HEK293 (cell line): Measurements from ENCODE around the gene AKT2.

Experiments used
- EGR2 ChIP-seq: fragments of 450-650 bp; formaldehyde crosslinking; IDR thresholded peaks from 2 replicates; pipeline ENCODE4 v1.5.1; 2016; ENCODE audit warnings: low read depth, missing biosample characterization, missing genetic modification characterization
- KLF7 ChIP-seq: fragments of 450-650 bp; formaldehyde crosslinking; IDR thresholded peaks from 2 replicates; pipeline ENCODE4 v1.5.1; 2016; ENCODE audit warnings: missing biosample characterization, missing genetic modification characterization, borderline replicate concordance
- MEIS1 ChIP-seq: sonication (generic); formaldehyde crosslinking; IDR thresholded peaks from 2 replicates; pipeline ENCODE4 v1.8.1; 2022; ENCODE audit warnings: missing genetic modification reagents, mild to moderate bottlenecking, borderline replicate concordance
- ZBTB20 ChIP-seq: fragments of 450-650 bp; formaldehyde crosslinking; IDR thresholded peaks from 2 replicates; pipeline ENCODE4 v1.5.1; 2016; ENCODE audit warnings: missing biosample characterization, missing genetic modification characterization
- ZNF10 ChIP-seq: fragments of 450-650 bp; formaldehyde crosslinking; IDR thresholded peaks from 2 replicates; pipeline ENCODE4 v1.5.1; 2017; ENCODE audit warnings: missing biosample characterization, missing genetic modification characterization
- ZNF248 ChIP-seq: fragments of 450-650 bp; formaldehyde crosslinking; IDR thresholded peaks from 2 replicates; pipeline ENCODE4 v1.5.1; 2017; ENCODE audit warnings: missing biosample characterization, missing genetic modification characterization
- ZNF354C ChIP-seq: fragments of 450-650 bp; formaldehyde crosslinking; IDR thresholded peaks from 2 replicates; pipeline ENCODE4 v1.5.1; 2016; ENCODE audit warnings: missing biosample characterization, missing genetic modification characterization, low read depth, borderline replicate concordance
- ZNF558 ChIP-seq: fragments of 450-650 bp; formaldehyde crosslinking; IDR thresholded peaks from 2 replicates; pipeline ENCODE4 v1.5.1; 2016; ENCODE audit warnings: missing biosample characterization, missing genetic modification characterization
- ZNF560 ChIP-seq: fragments of 450-650 bp; formaldehyde crosslinking; IDR thresholded peaks from 2 replicates; pipeline ENCODE4 v1.5.1; 2017; ENCODE audit warnings: missing biosample characterization, missing genetic modification characterization, borderline replicate concordance
- ZNF561 ChIP-seq: fragments of 450-650 bp; IDR thresholded peaks from 2 replicates; pipeline ENCODE4 v1.5.1; 2018; ENCODE audit warnings: missing biosample characterization, missing genetic modification characterization, borderline replicate concordance
- ZNF623 ChIP-seq: fragments of 450-650 bp; formaldehyde crosslinking; IDR thresholded peaks from 2 replicates; pipeline ENCODE4 v1.5.1; 2016; ENCODE audit warnings: missing biosample characterization, missing genetic modification characterization
- ZNF677 ChIP-seq: fragments of 450-650 bp; IDR thresholded peaks from 2 replicates; pipeline ENCODE4 v1.5.0; 2018; ENCODE audit warnings: missing biosample characterization, mild to moderate bottlenecking, missing genetic modification characterization, moderate library complexity
- ZNF776 ChIP-seq: fragments of 450-650 bp; formaldehyde crosslinking; IDR thresholded peaks from 2 replicates; pipeline ENCODE4 v1.5.0; 2017; ENCODE audit warnings: missing biosample characterization, missing genetic modification characterization, borderline replicate concordance
- ZNF777 ChIP-seq: fragments of 450-650 bp; formaldehyde crosslinking; IDR thresholded peaks from 2 replicates; pipeline ENCODE4 v1.5.1; 2017; ENCODE audit warnings: missing biosample characterization, missing genetic modification characterization, borderline replicate concordance
- ZNF791 ChIP-seq: fragments of 450-650 bp; formaldehyde crosslinking; IDR thresholded peaks from 2 replicates; pipeline ENCODE4 v1.5.1; 2016; ENCODE audit warnings: missing biosample characterization, missing genetic modification characterization
- TF ChIP-seq, protein P1 (sequence below): fragments of 450-650 bp; formaldehyde crosslinking; IDR thresholded peaks from 2 replicates; pipeline ENCODE4 v1.5.1; 2016; ENCODE audit warnings: missing biosample characterization, missing genetic modification characterization
- TF ChIP-seq, protein P2 (sequence below): fragments of 450-650 bp; formaldehyde crosslinking; IDR thresholded peaks from 2 replicates; pipeline ENCODE4 v1.5.1; 2017; ENCODE audit warnings: missing biosample characterization, missing genetic modification characterization
- TF ChIP-seq, protein P3 (sequence below): fragments of 450-650 bp; formaldehyde crosslinking; IDR thresholded peaks from 2 replicates; pipeline ENCODE4 v1.5.1; 2016; ENCODE audit warnings: missing biosample characterization, missing genetic modification characterization
- TF ChIP-seq, protein P4 (sequence below): fragments of 450-650 bp; formaldehyde crosslinking; IDR thresholded peaks from 2 replicates; pipeline ENCODE4 v1.5.1; 2017; ENCODE audit warnings: missing biosample characterization, missing genetic modification characterization
- TF ChIP-seq, protein P5 (sequence below): fragments of 450-650 bp; formaldehyde crosslinking; IDR thresholded peaks from 2 replicates; pipeline ENCODE4 v1.5.1; 2016; ENCODE audit warnings: missing biosample characterization, missing genetic modification characterization
- TF ChIP-seq, protein P6 (sequence below): fragments of 450-650 bp; formaldehyde crosslinking; IDR thresholded peaks from 2 replicates; pipeline ENCODE4 v1.5.1; 2016; ENCODE audit warnings: missing biosample characterization, missing genetic modification characterization, borderline replicate concordance
- TF ChIP-seq, protein P7 (sequence below): fragments of 450-650 bp; formaldehyde crosslinking; IDR thresholded peaks from 2 replicates; pipeline ENCODE4 v1.5.1; 2016; ENCODE audit warnings: missing biosample characterization, missing genetic modification characterization

The AKT2 gene

DNA sequence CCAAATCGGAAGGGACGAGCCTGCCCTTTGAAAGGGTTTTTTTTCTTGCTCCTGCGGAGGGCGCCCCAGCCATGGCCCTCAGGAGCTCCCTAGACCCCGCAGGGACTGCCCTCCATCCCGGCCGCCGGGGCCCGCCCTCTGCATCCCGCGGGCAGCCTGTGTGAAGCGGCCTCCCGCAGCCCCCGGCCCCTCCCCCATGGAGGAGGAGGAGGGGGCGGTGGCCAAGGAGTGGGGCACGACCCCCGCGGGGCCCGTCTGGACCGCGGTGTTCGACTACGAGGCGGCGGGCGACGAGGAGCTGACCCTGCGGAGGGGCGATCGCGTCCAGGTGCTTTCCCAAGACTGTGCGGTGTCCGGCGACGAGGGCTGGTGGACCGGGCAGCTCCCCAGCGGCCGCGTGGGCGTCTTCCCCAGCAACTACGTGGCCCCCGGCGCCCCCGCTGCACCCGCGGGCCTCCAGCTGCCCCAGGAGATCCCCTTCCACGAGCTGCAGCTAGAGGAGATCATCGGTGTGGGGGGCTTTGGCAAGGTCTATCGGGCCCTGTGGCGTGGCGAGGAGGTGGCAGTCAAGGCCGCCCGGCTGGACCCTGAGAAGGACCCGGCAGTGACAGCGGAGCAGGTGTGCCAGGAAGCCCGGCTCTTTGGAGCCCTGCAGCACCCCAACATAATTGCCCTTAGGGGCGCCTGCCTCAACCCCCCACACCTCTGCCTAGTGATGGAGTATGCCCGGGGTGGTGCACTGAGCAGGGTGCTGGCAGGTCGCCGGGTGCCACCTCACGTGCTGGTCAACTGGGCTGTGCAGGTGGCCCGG is 93.1 kb downstream of the AKT2 start (continued):
- TF ChIP-seq ZNF777 (peak; percentile 72; the same call in 1 of the 2 replicates), ZNF10 (tag by site-specific recombination) (no peak), ZBTB20 (tag by site-specific recombination) (peak; percentile 93), ZNF791 (tag by site-specific recombination) (no peak), ZNF623 (tag by site-specific recombination) (no peak), ZNF677 (0 out of 2 replicates have a peak, but pooled peaks have one; percentile 24), ZNF561 (tag by site-specific recombination) (peak; percentile 75; the same call in 1 of the 2 replicates), ZNF558 (tag by site-specific recombination) (no peak), ZNF248 (tag by site-specific recombination) (no peak), EGR2 (tag by site-specific recombination) (peak; percentile 96), MEIS1 (CRISPR knock-in tag) (no peak), ZNF776 (no peak), ZNF560 (tag by site-specific recombination) (no peak), ZNF354C (tag by site-specific recombination) (no peak), KLF7 (tag by site-specific recombination) (peak; percentile 64)
- TF ChIP-seq, protein P1, sequence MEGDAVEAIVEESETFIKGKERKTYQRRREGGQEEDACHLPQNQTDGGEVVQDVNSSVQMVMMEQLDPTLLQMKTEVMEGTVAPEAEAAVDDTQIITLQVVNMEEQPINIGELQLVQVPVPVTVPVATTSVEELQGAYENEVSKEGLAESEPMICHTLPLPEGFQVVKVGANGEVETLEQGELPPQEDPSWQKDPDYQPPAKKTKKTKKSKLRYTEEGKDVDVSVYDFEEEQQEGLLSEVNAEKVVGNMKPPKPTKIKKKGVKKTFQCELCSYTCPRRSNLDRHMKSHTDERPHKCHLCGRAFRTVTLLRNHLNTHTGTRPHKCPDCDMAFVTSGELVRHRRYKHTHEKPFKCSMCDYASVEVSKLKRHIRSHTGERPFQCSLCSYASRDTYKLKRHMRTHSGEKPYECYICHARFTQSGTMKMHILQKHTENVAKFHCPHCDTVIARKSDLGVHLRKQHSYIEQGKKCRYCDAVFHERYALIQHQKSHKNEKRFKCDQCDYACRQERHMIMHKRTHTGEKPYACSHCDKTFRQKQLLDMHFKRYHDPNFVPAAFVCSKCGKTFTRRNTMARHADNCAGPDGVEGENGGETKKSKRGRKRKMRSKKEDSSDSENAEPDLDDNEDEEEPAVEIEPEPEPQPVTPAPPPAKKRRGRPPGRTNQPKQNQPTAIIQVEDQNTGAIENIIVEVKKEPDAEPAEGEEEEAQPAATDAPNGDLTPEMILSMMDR (tag by site-specific recombination), result peak; percentile 53; the same call in 1 of the 2 replicates
- TF ChIP-seq, protein P2, sequence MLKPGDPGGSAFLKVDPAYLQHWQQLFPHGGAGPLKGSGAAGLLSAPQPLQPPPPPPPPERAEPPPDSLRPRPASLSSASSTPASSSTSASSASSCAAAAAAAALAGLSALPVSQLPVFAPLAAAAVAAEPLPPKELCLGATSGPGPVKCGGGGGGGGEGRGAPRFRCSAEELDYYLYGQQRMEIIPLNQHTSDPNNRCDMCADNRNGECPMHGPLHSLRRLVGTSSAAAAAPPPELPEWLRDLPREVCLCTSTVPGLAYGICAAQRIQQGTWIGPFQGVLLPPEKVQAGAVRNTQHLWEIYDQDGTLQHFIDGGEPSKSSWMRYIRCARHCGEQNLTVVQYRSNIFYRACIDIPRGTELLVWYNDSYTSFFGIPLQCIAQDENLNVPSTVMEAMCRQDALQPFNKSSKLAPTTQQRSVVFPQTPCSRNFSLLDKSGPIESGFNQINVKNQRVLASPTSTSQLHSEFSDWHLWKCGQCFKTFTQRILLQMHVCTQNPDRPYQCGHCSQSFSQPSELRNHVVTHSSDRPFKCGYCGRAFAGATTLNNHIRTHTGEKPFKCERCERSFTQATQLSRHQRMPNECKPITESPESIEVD (tag by site-specific recombination), result no peak
- TF ChIP-seq, protein P3, sequence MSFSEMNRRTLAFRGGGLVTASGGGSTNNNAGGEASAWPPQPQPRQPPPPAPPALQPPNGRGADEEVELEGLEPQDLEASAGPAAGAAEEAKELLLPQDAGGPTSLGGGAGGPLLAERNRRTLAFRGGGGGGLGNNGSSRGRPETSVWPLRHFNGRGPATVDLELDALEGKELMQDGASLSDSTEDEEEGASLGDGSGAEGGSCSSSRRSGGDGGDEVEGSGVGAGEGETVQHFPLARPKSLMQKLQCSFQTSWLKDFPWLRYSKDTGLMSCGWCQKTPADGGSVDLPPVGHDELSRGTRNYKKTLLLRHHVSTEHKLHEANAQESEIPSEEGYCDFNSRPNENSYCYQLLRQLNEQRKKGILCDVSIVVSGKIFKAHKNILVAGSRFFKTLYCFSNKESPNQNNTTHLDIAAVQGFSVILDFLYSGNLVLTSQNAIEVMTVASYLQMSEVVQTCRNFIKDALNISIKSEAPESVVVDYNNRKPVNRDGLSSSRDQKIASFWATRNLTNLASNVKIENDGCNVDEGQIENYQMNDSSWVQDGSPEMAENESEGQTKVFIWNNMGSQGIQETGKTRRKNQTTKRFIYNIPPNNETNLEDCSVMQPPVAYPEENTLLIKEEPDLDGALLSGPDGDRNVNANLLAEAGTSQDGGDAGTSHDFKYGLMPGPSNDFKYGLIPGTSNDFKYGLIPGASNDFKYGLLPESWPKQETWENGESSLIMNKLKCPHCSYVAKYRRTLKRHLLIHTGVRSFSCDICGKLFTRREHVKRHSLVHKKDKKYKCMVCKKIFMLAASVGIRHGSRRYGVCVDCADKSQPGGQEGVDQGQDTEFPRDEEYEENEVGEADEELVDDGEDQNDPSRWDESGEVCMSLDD, result peak; percentile 69
- TF ChIP-seq, protein P4, sequence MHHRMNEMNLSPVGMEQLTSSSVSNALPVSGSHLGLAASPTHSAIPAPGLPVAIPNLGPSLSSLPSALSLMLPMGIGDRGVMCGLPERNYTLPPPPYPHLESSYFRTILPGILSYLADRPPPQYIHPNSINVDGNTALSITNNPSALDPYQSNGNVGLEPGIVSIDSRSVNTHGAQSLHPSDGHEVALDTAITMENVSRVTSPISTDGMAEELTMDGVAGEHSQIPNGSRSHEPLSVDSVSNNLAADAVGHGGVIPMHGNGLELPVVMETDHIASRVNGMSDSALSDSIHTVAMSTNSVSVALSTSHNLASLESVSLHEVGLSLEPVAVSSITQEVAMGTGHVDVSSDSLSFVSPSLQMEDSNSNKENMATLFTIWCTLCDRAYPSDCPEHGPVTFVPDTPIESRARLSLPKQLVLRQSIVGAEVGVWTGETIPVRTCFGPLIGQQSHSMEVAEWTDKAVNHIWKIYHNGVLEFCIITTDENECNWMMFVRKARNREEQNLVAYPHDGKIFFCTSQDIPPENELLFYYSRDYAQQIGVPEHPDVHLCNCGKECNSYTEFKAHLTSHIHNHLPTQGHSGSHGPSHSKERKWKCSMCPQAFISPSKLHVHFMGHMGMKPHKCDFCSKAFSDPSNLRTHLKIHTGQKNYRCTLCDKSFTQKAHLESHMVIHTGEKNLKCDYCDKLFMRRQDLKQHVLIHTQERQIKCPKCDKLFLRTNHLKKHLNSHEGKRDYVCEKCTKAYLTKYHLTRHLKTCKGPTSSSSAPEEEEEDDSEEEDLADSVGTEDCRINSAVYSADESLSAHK, result peak; percentile 23; the same call in 1 of the 2 replicates
- TF ChIP-seq, protein P5, sequence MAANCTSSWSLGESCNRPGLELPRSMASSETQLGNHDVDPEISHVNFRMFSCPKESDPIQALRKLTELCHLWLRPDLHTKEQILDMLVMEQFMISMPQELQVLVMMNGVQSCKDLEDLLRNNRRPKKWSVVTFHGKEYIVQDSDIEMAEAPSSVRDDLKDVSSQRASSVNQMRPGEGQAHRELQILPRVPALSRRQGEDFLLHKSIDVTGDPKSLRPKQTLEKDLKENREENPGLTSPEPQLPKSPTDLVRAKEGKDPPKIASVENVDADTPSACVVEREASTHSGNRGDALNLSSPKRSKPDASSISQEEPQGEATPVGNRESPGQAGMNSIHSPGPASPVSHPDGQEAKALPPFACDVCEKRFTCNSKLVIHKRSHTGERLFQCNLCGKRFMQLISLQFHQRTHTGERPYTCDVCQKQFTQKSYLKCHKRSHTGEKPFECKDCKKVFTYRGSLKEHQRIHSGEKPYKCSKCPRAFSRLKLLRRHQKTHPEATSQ (tag by site-specific recombination), result no peak; the same call in 1 of the 2 replicates
- TF ChIP-seq, protein P6, sequence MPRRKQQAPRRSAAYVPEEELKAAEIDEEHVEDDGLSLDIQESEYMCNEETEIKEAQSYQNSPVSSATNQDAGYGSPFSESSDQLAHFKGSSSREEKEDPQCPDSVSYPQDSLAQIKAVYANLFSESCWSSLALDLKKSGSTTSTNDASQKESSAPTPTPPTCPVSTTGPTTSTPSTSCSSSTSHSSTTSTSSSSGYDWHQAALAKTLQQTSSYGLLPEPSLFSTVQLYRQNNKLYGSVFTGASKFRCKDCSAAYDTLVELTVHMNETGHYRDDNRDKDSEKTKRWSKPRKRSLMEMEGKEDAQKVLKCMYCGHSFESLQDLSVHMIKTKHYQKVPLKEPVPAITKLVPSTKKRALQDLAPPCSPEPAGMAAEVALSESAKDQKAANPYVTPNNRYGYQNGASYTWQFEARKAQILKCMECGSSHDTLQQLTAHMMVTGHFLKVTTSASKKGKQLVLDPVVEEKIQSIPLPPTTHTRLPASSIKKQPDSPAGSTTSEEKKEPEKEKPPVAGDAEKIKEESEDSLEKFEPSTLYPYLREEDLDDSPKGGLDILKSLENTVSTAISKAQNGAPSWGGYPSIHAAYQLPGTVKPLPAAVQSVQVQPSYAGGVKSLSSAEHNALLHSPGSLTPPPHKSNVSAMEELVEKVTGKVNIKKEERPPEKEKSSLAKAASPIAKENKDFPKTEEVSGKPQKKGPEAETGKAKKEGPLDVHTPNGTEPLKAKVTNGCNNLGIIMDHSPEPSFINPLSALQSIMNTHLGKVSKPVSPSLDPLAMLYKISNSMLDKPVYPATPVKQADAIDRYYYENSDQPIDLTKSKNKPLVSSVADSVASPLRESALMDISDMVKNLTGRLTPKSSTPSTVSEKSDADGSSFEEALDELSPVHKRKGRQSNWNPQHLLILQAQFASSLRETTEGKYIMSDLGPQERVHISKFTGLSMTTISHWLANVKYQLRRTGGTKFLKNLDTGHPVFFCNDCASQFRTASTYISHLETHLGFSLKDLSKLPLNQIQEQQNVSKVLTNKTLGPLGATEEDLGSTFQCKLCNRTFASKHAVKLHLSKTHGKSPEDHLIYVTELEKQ (tag by site-specific recombination), result no peak
- TF ChIP-seq, protein P7, sequence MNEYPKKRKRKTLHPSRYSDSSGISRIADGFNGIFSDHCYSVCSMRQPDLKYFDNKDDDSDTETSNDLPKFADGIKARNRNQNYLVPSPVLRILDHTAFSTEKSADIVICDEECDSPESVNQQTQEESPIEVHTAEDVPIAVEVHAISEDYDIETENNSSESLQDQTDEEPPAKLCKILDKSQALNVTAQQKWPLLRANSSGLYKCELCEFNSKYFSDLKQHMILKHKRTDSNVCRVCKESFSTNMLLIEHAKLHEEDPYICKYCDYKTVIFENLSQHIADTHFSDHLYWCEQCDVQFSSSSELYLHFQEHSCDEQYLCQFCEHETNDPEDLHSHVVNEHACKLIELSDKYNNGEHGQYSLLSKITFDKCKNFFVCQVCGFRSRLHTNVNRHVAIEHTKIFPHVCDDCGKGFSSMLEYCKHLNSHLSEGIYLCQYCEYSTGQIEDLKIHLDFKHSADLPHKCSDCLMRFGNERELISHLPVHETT, result no peak
